Measurements from ENCODE around the gene MATK.

Gene MATK

GRCh38 chr19:3814648-3815047, 28.5 kb upstream of the MATK start:
- TF ChIP-seq, protein P1, sequence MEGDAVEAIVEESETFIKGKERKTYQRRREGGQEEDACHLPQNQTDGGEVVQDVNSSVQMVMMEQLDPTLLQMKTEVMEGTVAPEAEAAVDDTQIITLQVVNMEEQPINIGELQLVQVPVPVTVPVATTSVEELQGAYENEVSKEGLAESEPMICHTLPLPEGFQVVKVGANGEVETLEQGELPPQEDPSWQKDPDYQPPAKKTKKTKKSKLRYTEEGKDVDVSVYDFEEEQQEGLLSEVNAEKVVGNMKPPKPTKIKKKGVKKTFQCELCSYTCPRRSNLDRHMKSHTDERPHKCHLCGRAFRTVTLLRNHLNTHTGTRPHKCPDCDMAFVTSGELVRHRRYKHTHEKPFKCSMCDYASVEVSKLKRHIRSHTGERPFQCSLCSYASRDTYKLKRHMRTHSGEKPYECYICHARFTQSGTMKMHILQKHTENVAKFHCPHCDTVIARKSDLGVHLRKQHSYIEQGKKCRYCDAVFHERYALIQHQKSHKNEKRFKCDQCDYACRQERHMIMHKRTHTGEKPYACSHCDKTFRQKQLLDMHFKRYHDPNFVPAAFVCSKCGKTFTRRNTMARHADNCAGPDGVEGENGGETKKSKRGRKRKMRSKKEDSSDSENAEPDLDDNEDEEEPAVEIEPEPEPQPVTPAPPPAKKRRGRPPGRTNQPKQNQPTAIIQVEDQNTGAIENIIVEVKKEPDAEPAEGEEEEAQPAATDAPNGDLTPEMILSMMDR (IDR thresholded peaks at IDR 0.05): no peak
- H3K27ac ChIP-seq: no peak overlapping the region
- DNase-seq (ENCODE audit: low spot score): no peak
- H3K4me3 ChIP-seq: no peak overlapping the region

- no peak for DNase-seq (ENCODE audit: low spot score)
- H3K27ac ChIP-seq: peak overlapping the region in 1 of 2 donors; percentile 18
These were observed 27.6 kb upstream of the MATK start for GRCh38 chr19:3813473-3814392.

GRCh38 chr19:3810708-3811355, 24.7 kb upstream of the MATK start:
- Histone ChIP-seq H3K27ac (no peak overlapping the region), H3K4me3 (no peak overlapping the region)
- TF ChIP-seq, protein P1 (IDR thresholded peaks at IDR 0.05): no peak
- DNase-seq (ENCODE audit: low spot score): no peak

More at GRCh38 chr19:3813473-3814392, 27.6 kb upstream of the MATK start:
- TF ChIP-seq, protein P1 (IDR thresholded peaks at IDR 0.05): no peak
- no peak overlapping the region for H3K4me3 ChIP-seq

- TF ChIP-seq, protein P1 (IDR thresholded peaks at IDR 0.05): no peak
- no peak overlapping the region for H3K27ac ChIP-seq
- no peak overlapping the region for H3K4me3 ChIP-seq
- DNase-seq (ENCODE audit: low spot score): no peak
These were observed 23.9 kb upstream of the MATK start for GRCh38 chr19:3809881-3810707.

- Histone ChIP-seq H3K4me3 (no peak overlapping the region), H3K27ac (no peak overlapping the region)
- TF ChIP-seq, protein P1 (IDR thresholded peaks at IDR 0.05): no peak
- DNase-seq (ENCODE audit: low spot score): no peak
These were observed 22.4 kb upstream of the MATK start for GRCh38 chr19:3808420-3809143.

GRCh38 chr19:3807574-3808354, 21.6 kb upstream of the MATK start:
- no peak for DNase-seq (ENCODE audit: low spot score)
- Histone ChIP-seq H3K27ac (no peak overlapping the region), H3K4me3 (no peak overlapping the region)
- TF ChIP-seq, protein P1 (IDR thresholded peaks at IDR 0.05): no peak
